Psoas muscle (tissue), 8 donors: ENCODE measurements around the gene CKAP2L. TPM values are rescaled to one million over a fixed set of nuclear protein-coding genes. Genes with fewer than 3 reads are reported as not detected.

Experiments used
- ATAC-seq, 4 donors: fragments of 200-7000 bp; cut with Tn5 transposase; one replicate each; pipeline ENCODE4 v1.9.1; 2020; ENCODE audit warnings: moderate library complexity in 3 of 4, mild to moderate bottlenecking in 2 of 4
- DNase-seq, 2 donors: peaks; one replicate each; pipeline ENCODE4 v3.0.0-alpha.2; 2020
- H3K27ac ChIP-seq: fragments of 200-600 bp; one replicate; pipeline ENCODE4 v1.8.0; 2022
- H3K27me3 ChIP-seq, 3 donors: fragments of 200-600 bp in 1 of 3; one replicate each; pipeline versions ENCODE4 v1.6.1 to v1.8.0; 2013 to 2022; ENCODE audit warnings: low read length in 2 of 3, mild to moderate bottlenecking in 2 of 3, moderate library complexity in 1 of 3; ENCODE audit not compliant: insufficient read depth in 3 of 3
- H3K36me3 ChIP-seq, 2 donors: fragments of 200-600 bp in 1 of 2; one replicate each; pipeline versions ENCODE4 v1.6.1 to v1.8.0; 2013 to 2022; ENCODE audit warnings: low read depth in 1 of 2, mild to moderate bottlenecking in 1 of 2, moderate library complexity in 1 of 2; ENCODE audit not compliant: insufficient read depth in 1 of 2
- H3K4me1 ChIP-seq: fragments of 200-600 bp; one replicate; pipeline ENCODE4 v1.8.0; 2022
- H3K4me3 ChIP-seq: fragments of 200-600 bp; one replicate; pipeline ENCODE4 v1.8.0; 2022; ENCODE audit warnings: mild to moderate bottlenecking
- H3K9me3 ChIP-seq: fragments of 200-600 bp; one replicate; pipeline ENCODE4 v1.8.0; 2022
- CTCF ChIP-seq: fragments of 200-600 bp; IDR thresholded peaks from one replicate; pipeline ENCODE4 v1.8.0; 2022; ENCODE audit warnings: antibody characterized with exemption
- WGBS, 3 donors: extraction: QIAGEN DNeasy Blood & Tissue Kit; methylation state at CpG; one replicate each; pipeline versions ENCODE4 v1.1.6 to v1.1.7; 2013; 5-methylcytosine and 5-hydroxymethylcytosine counted together
- intact Hi-C, 2 donors: fragments of 100-400 bp; cut with DNase I; formaldehyde crosslinking; loops; one replicate each; pipeline versions ENCODE4 v1.11.0 to v1.14.2; 2022
- polyA plus RNA-seq, 3 donors: library from polyadenylated mRNA; stranded (reverse); fragments of 200-250 nt; gene quantifications; one replicate each; pipeline ENCODE4 v1.2.3, GENCODE V29; 2013
- total RNA-seq, 4 donors: library from RNA; stranded (reverse); fragmentation: NEBNext Ultra II Directional in 2 of 4; extraction: Animal tissue kit (Norgen Biotek cat#: 25700) in 2 of 4; gene quantifications; one replicate each; pipeline versions ENCODE4 v1.2.1 to v1.2.4, GENCODE V29; 2021 to 2023
- donor health status: healthy with polysubstance abuse.
- donor health status: DM: no; HTN: no; CAD: no; lungs with moderate emphysema.
- donor health status: Bipolar disorder and iron deficiency.
- donor health status: healthy.
- donor health status: DM: yes; HTN: yes; CAD: no.
- donor health status: DM: no; HTN: no; CAD: no.
- donor health status: DM: no; HTN: no; CAD: no.
- donor health status: DM: yes; HTN: yes; CAD: no.

Gene CKAP2L
- total and polyA plus RNA-seq, 7 donors = 0.05 to 0.19 (median 0.09) TPM; not detected in 3

GRCh38 chr2:112782234-112782799, 17.9 kb upstream of the CKAP2L start:
- Histone ChIP-seq H3K4me3 (no peak overlapping the region), H3K36me3 (no peaks in the 10 kb centered on the region), H3K27me3 (no peaks in the 10 kb centered on the region), H3K27ac (no peak overlapping the region), H3K4me1 (no peaks in the 10 kb centered on the region), H3K9me3 (no peaks in the 10 kb centered on the region)
- 80 to 89% (median 84%) methylated on average over 3 of the region's 3 CpGs for WGBS, 3 donors
- intact Hi-C loops = no loop called here
- ATAC-seq (no peak), DNase-seq (no peak)
- no peak for TF ChIP-seq CTCF

- H3K27me3 ChIP-seq = no peaks in the 10 kb centered on the region
- ATAC-seq (no peak), DNase-seq (no peak)
- no peak overlapping the region for H3K27ac ChIP-seq
- H3K36me3 ChIP-seq = no peaks in the 10 kb centered on the region
- no peak for TF ChIP-seq CTCF
- no peaks in the 10 kb centered on the region for H3K4me1 ChIP-seq
- H3K9me3 ChIP-seq = no peaks in the 10 kb centered on the region
- intact Hi-C loops = no loop called here
- H3K4me3 ChIP-seq = no peak overlapping the region
- 86 to 98% (median 87%) methylated on average over 1 of the region's 1 CpG for WGBS, 3 donors
Observed at GRCh38 chr2:112779598-112779997, 15.2 kb upstream of the CKAP2L start.

- Histone ChIP-seq H3K27me3 (no peaks in the 10 kb centered on the region), H3K4me3 (no peak overlapping the region), H3K27ac (no peak overlapping the region), H3K4me1 (no peaks in the 10 kb centered on the region), H3K36me3 (no peaks in the 10 kb centered on the region), H3K9me3 (no peaks in the 10 kb centered on the region)
- intact Hi-C loops = no loop called here
- no peak for DNase-seq
- no peak for TF ChIP-seq CTCF
- ATAC-seq = no peak
Observed at GRCh38 chr2:112777036-112777435, 12.6 kb upstream of the CKAP2L start.

GRCh38 chr2:112776113-112776512, 11.7 kb upstream of the CKAP2L start:
- Histone ChIP-seq H3K4me3 (no peak overlapping the region), H3K4me1 (no peaks in the 10 kb centered on the region), H3K36me3 (no peaks in the 10 kb centered on the region), H3K9me3 (no peaks in the 10 kb centered on the region), H3K27ac (no peak overlapping the region), H3K27me3 (no peaks in the 10 kb centered on the region)
- no peak for TF ChIP-seq CTCF
- ATAC-seq = no peak
- intact Hi-C loops = no loop called here
- WGBS, 3 donors = 80 to 98% (median 85%) methylated on average over 1 to 3 of the region's 3 CpGs
- DNase-seq = no peak

GRCh38 chr2:112774536-112775285, 10.3 kb upstream of the CKAP2L start:
- DNase-seq (no peak), ATAC-seq (no peak)
- no peak for TF ChIP-seq CTCF
- Histone ChIP-seq H3K4me1 (no peaks in the 10 kb centered on the region), H3K36me3 (no peaks in the 10 kb centered on the region), H3K27ac (no peak overlapping the region), H3K4me3 (no peak overlapping the region), H3K9me3 (no peaks in the 10 kb centered on the region), H3K27me3 (no peaks in the 10 kb centered on the region)
- 94 to 97% (median 97%) methylated on average over 3 of the region's 3 CpGs for WGBS, 3 donors
- intact Hi-C loops = no loop called here
